Activated naive CD4-positive, alpha-beta T cell treated with anti-CD3 and anti-CD28 coated beads, Interleukin-2, amount 50 U/mL, for 16 hours (primary cell): ENCODE measurements around the gene DOC2A.
"Not testable (repeated sequence)": the region's sequence is repeated elsewhere in the genome, so short reads cannot be mapped to it uniquely, and the experiment has no call there.

Source experiments
- DNase-seq: peaks from one replicate; pipeline ENCODE4 v3.0.0-alpha.2; 2020

The DOC2A gene

DNA sequence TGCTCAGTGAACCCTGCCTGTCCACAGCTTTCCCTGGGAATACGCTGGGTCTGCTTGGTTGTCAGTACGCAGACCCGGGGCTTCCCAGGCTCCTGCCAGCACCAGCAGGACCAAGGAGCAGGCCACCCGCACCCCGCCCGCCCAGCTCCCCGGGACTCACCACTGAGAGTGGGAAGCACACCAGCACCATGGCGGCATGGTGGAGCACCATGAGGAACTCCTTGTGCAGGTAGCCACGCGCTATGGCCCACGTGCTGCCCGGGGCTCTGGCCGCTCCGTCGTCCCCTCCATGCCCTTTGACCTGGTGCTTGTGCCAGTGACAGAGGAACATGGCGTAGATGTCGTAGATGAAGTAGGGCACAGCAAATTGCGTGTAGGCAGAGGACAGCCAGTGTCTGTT, 15.6 kb upstream of the DOC2A start:
- DNase-seq = no peak

DNA sequence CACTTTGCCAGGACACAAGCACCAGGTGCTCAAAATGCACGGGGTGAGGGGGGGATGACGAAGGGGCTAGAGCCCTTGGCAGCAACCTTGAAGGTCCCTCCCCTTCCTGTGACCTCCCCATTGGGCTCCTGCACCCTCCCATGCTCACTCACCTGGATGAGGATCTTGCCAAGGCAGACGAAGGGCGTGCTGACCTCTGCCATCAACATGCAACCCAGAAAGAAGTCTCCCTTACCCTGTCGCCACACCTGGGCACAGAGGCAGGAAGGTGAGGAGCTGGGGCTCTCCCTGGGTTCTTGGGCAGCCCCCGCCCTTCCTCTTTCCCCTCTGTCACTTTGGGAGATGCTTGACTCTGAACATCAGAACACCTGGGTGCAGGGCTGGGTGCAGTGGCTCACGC, 14.7 kb upstream of the DOC2A start:
- DNase-seq = no peak

DNA sequence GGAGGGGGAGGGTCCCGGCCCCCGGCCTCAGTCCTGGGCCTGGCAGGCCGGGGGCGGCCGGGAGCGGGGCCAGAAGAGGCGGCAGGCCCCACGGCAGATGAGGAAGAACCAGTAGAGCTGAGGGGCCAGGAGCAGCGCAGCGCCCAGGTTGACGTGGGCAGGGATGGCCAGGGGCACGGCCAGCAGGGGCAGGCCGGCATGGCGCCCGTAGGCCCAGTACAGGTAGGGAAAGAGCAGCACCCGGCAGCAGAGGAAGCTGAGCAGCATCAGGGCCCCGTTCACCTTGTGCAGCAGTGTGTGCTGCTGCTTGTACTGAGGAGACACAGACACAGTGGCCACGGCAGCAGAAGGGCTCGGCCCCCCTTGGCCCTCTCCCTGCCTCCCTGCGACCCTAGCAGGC, 14.3 kb upstream of the DOC2A start:
- DNase-seq = no peak

DNA sequence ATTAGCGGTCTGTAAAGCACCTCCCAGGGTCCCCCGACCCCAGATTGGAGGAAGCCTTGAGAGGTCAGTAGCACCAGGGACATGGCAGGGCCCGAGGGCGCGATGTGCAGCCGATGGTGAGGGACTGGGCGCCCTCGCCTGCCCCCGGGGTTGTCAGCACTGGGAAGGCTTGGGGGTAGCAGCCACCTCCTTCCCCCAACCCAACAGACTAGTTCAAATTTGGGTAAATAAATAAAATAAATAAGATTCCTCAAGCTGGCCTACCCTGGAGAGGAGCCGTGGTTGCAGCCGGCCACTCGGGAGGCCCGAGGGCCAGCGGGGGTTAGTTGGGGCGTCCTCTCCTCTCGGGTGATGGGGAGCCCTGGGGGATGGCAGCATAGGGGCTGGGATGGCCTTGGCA, 13.6 kb upstream of the DOC2A start:
- no peak for DNase-seq

DNA sequence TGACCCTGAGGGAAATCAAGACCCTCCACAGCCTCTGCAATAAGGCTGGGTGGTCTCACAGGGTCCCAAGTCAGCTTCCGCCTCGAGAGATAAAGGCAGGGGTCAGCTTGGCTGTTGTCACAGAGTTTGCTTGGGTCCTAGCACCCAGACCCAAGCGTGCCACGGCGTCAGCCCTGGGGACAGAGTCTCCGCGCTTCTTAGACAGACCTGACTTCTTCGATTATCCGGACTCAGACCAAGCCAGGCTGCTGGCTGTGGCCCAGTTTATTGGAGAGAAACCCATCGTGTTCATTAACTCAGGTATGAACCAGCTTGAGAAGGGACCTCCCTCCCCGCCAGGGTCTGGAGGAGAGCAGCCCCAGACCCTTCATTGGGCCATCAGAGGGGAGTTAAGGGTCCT, 12.8 kb upstream of the DOC2A start:
- no peak for DNase-seq

DNA sequence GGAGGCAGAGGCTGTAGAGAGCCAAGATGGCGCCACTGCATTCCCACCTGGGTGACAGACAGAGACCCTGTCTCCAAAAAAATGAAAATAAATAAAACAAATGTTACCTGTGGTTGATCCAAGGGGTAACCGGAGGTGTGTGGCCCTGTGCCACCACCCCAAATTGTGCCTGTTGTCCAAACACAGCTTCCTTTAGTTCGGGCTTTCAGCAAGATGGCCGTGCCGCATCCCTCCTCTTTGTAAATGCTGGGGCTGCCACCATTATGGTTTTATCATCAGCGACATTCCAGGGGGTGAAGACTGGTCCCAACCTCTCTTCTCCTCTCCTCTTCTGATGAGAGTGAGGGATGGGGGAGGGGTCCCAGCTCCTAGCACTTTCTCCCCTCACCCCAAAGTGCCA, 12.1 kb upstream of the DOC2A start, which contains the start of gene C16orf92:
C16orf92 (plus strand) TSS at position 312 of the 400 bp plus-strand sequence. CDS start 143 bp downstream, outside the sequence.
- DNase-seq = no peak

DNA sequence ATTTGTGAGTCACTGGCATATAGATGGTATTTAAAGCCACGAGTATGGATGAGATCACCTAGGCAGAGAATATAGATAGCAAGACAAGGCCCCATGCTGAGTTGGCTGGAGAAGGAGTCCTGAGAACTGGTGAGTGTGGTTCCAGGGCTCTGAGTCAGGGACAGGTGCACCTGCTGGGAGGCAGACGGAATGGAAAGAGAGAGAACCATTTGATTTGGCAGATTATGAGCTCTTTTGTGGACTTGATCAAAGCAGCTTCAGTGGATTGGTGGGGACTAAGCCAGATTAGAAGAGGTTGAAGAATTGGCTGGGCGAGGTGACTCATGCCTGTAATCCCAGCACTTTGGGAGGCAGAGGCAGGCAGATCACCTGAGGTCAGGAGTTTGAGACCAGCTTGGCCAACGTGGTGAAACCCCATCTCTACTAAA, 7.9 kb upstream of the DOC2A start:
- no peak for DNase-seq

DNA sequence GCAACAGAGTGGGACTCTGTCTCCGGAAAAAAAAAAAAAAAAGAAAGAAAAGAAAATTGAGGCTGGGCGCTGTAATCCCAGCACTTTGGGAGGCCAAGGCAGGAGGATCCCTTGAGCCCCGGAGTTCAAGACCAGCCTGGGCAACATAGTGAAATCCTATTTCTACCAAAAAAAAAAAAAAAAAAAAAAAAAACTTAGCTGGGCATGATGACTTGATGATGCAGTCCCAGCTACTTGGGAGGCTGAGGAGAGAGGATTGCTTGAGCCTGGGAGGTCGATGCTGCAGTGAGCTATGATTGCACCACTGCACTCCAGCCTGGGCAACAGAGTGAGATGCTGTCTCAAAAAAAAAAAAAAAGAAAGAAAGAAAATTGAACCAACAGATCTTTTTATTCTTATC, 7.1 kb upstream of the DOC2A start:
- DNase-seq = not testable (repeated sequence)

DNA sequence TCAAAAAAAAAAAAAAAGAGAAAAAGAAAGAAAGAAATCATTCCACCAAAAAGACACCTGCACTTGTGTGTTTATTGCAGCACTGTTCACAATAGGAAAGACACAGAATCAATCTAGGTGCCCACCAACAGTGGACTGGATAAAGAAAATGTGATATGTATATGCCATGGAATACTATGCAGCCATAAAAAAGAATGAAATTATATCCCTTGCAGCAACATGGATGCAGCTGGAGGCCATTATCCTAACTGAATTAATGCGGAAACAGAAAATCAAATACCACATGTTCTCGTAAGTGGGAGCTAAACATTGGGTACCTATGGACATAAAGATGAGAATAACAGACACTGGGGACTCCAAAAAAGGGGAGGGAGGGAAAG, 6.4 kb upstream of the DOC2A start:
- DNase-seq = no peak

DNA sequence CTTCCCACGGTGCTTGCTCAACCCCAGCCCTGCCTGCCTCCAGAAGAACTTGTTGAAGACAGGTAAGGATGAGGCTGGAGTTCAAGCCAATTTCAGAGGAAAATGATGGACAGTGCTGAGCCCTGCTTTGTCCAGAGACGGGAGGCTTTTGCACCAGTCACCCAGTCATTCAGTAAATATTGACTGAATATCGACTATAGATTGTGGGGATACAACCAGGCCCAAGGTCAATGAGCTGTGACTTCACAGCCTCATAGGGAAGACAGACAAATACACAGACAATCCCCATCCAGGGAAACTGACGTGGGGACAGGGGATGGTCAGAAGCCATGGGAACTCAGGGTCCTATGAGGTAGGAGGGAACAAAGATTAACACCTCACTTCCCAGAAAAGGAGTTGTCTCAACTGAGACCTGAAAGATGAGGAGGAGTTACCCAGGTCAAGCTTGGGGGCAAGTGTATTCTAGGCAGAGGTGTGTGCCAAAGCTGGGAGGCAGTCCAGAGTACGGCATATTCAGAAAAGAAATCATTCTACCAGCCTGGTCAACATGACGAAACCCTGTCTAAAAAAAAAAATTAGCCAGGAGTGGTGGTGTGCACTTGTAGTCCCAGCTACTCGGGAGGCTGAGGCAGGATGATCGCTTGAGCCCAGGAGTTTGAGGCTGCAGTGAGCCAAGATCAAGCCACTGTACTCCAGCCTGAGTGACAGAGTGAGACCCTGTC, 5.9 kb upstream of the DOC2A start:
- no peak for DNase-seq

DNA sequence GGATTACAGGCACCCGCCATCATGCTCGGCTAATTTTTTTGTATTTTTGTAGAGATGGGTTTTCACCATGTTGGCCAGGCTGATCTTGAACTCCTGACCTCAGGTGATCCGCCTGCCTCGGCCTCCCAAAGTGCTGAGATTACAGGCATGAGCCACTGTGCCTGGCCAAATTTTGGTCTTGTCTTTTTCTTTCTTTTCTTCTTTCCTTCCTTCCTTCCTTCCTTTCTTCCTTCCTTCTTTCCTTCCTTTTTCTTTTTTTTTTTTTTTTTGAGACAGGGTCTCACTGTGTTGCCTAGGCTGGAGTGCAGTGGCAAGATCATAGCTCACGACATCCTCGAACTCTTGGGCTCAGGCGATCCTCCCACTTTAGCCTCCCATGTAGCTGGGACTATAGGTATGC, 4.6 kb upstream of the DOC2A start:
- DNase-seq = not testable (repeated sequence)

DNA sequence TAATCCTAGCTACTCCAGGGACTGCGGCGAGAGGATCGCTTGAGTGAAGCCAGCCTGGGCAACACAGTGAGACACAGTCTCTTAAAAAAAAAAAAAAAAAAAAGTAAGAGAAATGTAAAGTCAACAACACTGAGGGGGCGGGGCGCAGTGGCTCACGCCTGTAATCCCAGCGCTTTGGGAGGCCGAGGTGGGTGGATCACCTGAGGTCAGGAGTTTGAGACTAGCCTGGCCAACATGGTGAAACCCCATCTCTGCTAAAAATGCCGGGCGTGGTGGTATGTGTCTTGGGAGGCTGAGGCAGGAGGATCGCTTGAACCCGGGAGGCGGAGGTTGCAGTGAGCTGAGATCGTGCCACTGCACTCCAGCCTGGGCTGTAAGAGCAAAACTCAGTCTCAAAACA, 1.8 kb upstream of the DOC2A start:
- not testable (repeated sequence) for DNase-seq

DNA sequence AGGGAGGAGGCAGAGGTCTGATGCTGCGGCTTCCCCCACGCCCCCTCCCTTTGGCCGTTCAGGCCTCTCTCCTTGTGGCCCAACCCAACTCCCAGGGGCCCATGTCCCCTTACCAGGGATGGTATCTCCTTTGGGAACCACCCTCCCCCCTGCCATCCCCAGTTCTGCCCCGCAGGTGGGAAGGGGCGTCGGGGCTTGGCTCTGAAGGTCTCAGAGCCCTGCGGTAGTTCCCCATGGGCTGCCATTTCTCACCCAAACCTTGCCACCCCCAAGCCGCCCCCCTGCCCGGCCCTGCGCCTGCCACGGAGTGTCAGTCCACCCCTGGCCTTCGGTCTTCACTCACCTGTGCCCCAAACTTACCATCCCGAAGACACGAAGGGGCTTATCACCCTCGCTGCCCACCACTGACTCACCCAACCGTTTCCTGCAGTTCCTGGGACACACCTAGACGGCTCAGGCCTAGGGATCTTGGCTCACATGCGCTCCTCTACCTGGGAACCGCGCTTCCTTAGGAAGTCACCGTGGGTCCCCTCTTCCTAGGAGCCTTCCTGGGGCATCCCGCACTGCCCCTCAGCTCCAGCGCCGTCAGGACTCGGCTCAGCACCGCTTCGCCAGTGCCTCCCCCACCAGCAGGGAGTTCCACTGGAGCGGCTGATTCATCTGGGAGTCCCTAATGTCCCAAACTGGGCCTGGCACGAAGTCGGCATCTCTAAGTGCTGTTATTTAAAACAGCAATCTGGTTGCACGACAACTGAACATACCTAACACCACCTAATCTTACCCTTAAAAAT, 1.1 kb upstream of the DOC2A start:
- no peak for DNase-seq

DNA sequence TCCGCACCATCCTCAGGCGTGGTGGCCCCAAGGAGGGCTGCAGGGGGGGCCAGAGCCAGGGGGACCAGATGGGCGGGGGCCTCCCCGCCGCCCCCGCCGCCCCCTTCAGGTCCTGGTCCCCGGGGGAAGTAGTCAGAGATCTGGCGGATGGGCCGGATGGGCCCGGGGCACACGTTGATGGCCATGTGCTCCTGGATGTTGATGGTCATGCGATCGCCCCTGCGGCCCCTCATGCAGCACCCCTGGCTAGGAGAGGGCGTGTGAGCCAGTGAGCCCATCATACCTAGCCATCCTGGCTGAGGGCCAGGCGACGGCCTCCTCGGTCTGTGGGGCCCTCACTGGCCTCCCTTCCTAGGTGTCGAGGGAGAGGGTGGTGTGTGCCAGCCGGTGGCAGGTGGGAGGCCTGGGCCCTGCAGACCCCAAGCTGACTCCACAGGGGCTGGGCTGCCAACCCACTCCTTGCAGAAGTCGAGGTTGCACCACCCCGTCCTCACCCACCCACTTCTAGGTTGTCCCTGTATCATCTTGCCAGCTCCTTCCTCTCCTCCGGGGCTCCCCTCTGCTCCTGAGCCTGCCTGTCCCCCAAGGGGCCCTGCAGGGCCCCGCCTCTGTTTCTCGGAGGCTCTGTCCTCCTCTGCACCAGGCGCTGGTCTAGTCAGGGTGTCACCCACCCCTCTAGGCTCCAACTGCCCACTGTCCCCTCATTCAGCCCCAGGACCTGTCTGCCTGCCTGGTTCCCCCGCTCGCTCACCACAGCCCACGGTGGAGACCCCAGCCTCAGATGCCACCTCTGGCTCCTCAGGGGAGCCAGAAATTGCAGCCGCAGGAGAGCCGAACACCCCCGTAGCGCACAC, 610 bp downstream of the DOC2A start:
- DNase-seq = no peak

DNA sequence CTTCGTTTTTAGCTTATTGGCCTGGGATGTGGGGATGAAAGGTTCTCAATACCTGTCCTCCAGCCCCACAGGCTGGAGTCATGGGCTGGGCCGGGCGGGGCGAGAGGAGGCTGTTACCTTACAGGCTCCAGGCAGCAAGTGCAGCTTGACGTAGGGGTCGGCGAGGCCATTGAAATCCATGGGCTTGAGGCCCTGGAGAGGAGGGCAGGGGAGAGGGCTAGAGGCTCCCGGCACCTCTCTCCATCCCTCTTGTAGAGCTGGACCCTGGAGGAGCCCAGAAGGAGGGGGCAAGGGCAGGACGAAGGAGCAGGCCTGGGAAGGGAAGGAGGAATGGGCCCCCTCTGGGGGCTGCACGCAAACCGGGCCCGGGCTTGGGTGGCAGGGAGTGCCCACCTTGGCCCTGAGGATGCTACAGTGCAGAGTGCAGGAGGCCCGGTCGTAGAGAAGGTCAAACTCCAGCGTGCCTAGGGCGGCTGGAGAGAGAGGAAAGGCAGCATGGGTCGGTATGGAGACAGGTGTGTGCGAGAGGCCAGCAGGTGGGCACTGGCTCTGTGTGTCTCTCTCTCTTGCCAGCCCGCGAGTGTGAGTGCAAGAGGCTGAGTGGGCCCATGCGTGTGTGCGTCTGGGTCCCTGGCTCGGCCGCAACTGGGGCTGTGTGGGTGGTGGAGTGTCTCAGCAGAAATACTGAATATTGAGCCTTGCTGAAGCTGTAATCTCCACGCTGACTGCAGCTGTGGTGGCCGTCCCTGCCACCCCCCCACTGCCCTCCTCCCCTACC, 1.6 kb downstream of the DOC2A start:
- no peak for DNase-seq

DNA sequence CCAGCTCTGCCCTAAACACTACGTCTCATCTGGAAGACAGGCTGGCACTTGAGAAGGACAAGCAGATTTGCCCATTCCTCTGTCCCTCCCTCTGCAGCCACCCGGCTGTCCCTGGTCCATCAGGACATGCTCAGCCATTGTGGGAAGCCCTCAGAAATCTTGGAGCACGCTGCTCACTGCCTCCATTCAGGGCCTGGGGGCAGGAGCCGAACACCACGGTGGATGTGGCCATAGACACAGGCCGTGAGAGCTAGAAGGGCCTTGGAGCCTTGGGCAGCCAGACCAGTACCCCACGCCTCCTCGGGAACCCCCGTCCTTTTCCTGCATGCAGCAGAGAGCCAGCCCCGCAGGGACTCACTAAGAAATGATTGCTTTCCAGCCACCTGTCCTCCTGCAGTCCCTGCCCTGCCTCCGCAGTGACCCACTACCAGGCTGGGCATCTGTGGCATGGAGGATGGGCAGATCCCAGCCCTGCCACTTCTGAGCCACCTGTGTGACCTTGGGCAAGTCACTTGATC, 3.4 kb downstream of the DOC2A start:
- no peak for DNase-seq

DNA sequence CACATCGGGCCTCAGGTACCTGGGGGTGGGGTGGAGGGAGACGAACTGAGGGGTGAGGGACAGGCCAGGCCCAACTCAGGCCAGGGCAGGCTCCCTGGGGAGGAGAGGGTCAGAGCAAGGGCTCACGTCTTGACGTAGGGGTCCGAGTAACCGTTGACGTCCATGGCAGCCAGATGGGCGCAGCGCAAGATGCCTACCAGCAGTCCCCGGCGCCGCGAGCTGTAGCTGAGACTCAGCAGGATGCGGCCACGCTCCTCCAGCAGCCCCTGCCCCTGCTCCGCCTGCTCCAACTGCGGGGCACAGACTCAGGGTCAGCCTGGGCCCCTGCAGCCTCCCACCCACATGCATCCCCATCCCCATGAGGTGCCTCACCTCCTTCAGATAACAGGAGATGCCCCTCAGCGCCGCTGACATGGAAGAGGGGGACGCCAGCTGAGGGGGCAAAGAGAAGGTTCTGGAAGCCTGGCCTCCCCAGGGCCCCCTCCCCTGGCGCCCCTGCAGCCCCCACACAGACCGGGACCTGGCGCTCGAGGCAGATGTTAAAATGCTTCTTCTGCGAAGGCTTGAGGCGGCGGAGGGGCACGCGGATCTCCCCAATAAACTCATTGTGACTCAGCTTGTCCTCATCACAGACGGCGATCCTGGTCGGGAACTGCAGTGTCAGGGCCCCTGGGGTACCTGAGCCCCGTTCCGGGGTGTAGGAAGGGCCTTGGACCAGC, 4.0 kb downstream of the DOC2A start:
- DNase-seq = no peak

DNA sequence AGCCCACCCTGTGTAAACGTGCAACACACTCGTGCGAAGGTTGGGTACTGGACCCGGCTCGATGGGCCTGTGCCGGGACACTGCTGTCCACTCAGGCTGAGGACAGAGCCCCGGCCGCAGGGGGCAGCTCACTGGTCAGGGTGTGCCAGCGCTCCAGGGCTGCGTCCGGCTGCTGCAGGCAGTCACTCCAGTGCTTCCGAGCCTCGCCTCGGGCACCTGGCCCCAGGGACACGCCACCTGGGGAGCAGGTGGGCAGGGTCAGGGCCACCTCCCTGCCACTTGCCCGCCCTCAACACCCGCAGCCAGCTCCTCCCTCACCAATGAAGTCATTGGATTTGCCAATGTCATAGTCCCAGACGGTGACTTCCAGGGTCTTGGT, 4.7 kb downstream of the DOC2A start:
- no peak for DNase-seq

DNA sequence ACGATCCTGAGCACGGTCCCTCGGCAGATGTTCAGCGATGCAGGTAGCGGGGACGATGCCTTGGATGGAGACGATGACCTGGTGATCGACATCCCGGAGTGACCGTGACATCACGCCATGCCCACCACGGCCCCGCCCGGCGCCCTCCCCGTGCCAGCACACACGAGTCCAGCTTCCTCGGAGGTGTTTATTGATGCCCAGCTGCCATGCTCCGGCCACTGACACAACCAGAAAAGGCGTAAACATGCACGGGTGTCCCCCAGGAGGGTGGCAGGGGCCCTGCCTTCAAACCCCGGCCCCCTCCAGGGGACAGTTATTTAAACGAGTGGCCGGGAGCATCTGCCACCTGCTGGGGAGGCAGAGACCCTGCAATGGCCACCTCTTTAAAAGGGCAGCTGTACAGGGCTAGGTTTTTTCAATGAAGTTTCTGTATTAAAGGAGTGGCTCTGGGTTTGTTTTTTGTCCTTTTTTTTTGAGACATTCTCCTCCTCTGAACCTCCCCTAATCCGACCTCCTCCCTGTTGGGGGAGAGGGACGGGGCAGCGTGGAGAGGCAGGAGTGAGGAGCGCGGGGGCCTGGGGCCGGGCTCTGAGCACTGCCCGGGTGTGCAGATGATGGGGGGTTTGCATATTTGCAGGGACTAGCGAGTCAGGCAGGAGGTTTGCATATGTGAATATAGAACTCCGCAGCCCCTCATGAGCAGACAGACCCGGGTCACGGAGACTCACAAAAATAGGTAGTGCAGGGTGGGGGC, 5.3 kb downstream of the DOC2A start:
- DNase-seq = peak; percentile 45

DNA sequence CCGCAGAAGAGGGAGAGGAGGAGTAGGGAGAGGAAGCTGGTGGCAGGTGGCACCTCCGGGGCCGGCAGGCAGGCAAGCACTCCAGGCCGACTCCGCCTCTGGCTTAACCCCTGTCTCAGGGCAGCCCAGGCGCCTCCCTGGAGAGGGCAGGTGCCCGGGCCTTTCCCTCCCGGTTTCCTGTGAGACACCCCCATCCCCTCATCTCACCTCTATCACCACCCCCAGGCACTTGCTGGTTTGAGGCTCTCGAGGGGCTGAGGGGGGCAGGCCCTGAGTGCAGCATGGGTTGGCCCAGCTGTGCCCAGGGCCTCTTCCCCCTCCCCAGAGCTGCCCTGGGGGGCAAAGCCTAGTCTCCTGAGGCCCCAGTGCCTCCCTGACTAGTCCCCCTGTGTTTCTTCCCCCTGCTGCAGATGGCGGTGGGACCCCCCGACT, 6.0 kb downstream of the DOC2A start:
- no peak for DNase-seq

DNA sequence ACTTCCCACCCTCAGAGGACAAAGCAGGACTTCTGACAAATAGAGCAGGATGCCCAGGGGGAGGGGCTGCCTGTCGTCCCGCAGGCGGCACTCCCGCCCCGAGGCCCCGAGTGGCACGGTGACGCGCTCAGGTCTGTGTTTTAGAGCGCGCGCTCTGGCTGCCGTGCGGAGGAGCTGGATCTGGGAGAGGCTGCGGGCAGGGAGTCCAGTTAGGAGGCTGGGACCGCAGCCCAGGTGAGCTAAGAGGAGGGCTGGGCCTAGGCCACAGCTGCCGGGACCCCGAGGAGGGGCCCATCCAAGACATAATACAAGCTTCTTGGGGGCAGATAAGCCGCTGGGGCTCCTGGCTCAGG, 6.4 kb downstream of the DOC2A start:
- DNase-seq = no peak
